WTC11 (cell line): ENCODE measurements around the gene NMB. TPM values are rescaled to one million over a fixed set of nuclear protein-coding genes. Genes with fewer than 3 reads are reported as not detected.

Experiments used
- ATAC-seq: fragments of 200-7000 bp; cut with Tn5 transposase; 2 replicates; pipeline ENCODE4 v1.10.0; 2021; ENCODE audit warnings: mild to moderate bottlenecking, moderate library complexity
- Bru-seq: library from RNA; stranded (reverse); fragments of 400-500 nt; gene quantifications from one replicate; lab custom pipeline; 2021; lab: Mats Ljungman, UMichigan
- CTCF ChIA-PET: fragments of 300-600 bp; sonication (Branson Sonifier 250); formaldehyde crosslinking; loops from one replicate; lab custom pipeline; 2021; ENCODE audit warnings: antibody characterized with exemption; lab: Charles Lee
- POLR2A ChIA-PET: fragments of 350-600 bp; sonication (Branson Sonifier 250); formaldehyde crosslinking; loops from one replicate; lab custom pipeline; 2021; ENCODE audit warnings: antibody characterized with exemption; lab: Charles Lee
- DNase-seq: peaks from one replicate; pipeline ENCODE4 v3.0.0; 2021; ENCODE audit warnings: low spot score
- H3K27ac Mint-ChIP-seq: 2 replicates; pipeline ENCODE4 v1.8.0; 2021; ENCODE audit warnings: mixed read lengths
- H3K27me3 Mint-ChIP-seq: 2 replicates; pipeline ENCODE4 v1.8.0; 2021; ENCODE audit warnings: low read depth, mild to moderate bottlenecking, moderate library complexity, mixed read lengths
- H3K36me3 Mint-ChIP-seq: 2 replicates; pipeline ENCODE4 v1.8.0; 2021; ENCODE audit warnings: mixed read lengths
- H3K4me1 Mint-ChIP-seq: 2 replicates; pipeline ENCODE4 v1.8.0; 2022; ENCODE audit warnings: mixed read lengths
- H3K4me3 Mint-ChIP-seq: 2 replicates; pipeline ENCODE4 v1.8.0; 2021; ENCODE audit warnings: mild to moderate bottlenecking, moderate library complexity, mixed read lengths
- H3K9me3 Mint-ChIP-seq: 2 replicates; pipeline ENCODE4 v1.8.0; 2021; ENCODE audit warnings: mixed read lengths
- ARID4B ChIP-seq: sonication (generic); formaldehyde crosslinking; IDR thresholded peaks from 2 replicates; pipeline ENCODE4 v1.8.0; 2023; ENCODE audit warnings: missing genetic modification reagents, mild to moderate bottlenecking, borderline replicate concordance
- CTCF ChIP-seq: fragments of 200-600 bp; IDR thresholded peaks from 2 replicates; pipeline ENCODE4 v1.8.0; 2022; ENCODE audit warnings: antibody characterized with exemption
- E2F4 ChIP-seq: sonication (generic); formaldehyde crosslinking; IDR thresholded peaks from 2 replicates; pipeline ENCODE4 v1.8.1; 2022; ENCODE audit warnings: low read depth, mild to moderate bottlenecking, moderate library complexity, missing genetic modification reagents, borderline replicate concordance
- ERG ChIP-seq: fragments of 250-450 bp; sonication (Bioruptor Pico); IDR thresholded peaks from 2 replicates; pipeline ENCODE4 v1.8.0; 2021; ENCODE audit warnings: mild to moderate bottlenecking
- FOXK1 ChIP-seq: sonication (generic); formaldehyde crosslinking; IDR thresholded peaks from 2 replicates; pipeline ENCODE4 v1.8.0; 2022; ENCODE audit warnings: mild to moderate bottlenecking, moderate library complexity, missing genetic modification reagents
- HMGA2 ChIP-seq: fragments of 250-450 bp; sonication (Bioruptor Pico); IDR thresholded peaks from 2 replicates; pipeline ENCODE4 v1.4.0; 2021; ENCODE audit warnings: mild to moderate bottlenecking, moderate library complexity
- IRF1 ChIP-seq: sonication (generic); formaldehyde crosslinking; IDR thresholded peaks from 2 replicates; pipeline ENCODE4 v1.8.0; 2023; ENCODE audit warnings: missing genetic modification reagents
- IRF2 ChIP-seq: sonication (generic); formaldehyde crosslinking; IDR thresholded peaks from 2 replicates; pipeline ENCODE4 v1.8.0; 2022; ENCODE audit warnings: low read depth, missing genetic modification reagents, borderline replicate concordance
- PREB ChIP-seq: sonication (generic); formaldehyde crosslinking; IDR thresholded peaks from 2 replicates; pipeline ENCODE4 v1.8.1; 2022; ENCODE audit warnings: mild to moderate bottlenecking, missing genetic modification reagents, moderate library complexity, borderline replicate concordance
- SMAD3 ChIP-seq: sonication (generic); formaldehyde crosslinking; IDR thresholded peaks from 2 replicates; pipeline ENCODE4 v1.8.0; 2022; ENCODE audit warnings: missing genetic modification reagents, mild to moderate bottlenecking, borderline replicate concordance
- SP1 ChIP-seq: sonication (generic); formaldehyde crosslinking; conservative IDR thresholded peaks from 2 replicates; pipeline ENCODE4 v1.8.1; 2022; ENCODE audit warnings: missing genetic modification reagents
- ZBTB21 ChIP-seq: sonication (generic); formaldehyde crosslinking; IDR thresholded peaks from 2 replicates; pipeline ENCODE4 v1.8.1; 2023; ENCODE audit warnings: mild to moderate bottlenecking, missing genetic modification reagents, borderline replicate concordance
- ZNF317 ChIP-seq: sonication (generic); formaldehyde crosslinking; IDR thresholded peaks from 2 replicates; pipeline ENCODE4 v1.8.1; 2023; ENCODE audit warnings: low read depth, mild to moderate bottlenecking, moderate library complexity, missing genetic modification reagents, borderline replicate concordance
- ZNF416 ChIP-seq: fragments of 250-450 bp; sonication (Bioruptor Pico); IDR thresholded peaks from 2 replicates; pipeline ENCODE4 v1.9.0; 2021; ENCODE audit warnings: mild to moderate bottlenecking, inconsistent platforms
- ZNF425 ChIP-seq: fragments of 250-450 bp; sonication (Bioruptor Pico); conservative IDR thresholded peaks from 2 replicates; pipeline ENCODE4 v1.9.0; 2021; ENCODE audit warnings: mild to moderate bottlenecking
- long read RNA-seq, 3 experiments: library from RNA in 1 of 3; library from capped mRNA in 1 of 3; library from polyadenylated mRNA in 1 of 3; unstranded in 2 of 3; stranded (forward) in 1 of 3; transcript quantifications; one replicate each; pipeline ENCODE4 v2.0.0, GENCODE V29; 2021
- total RNA-seq: library from RNA; stranded (reverse); gene quantifications from 3 replicates; pipeline ENCODE4 v1.2.3, GENCODE V29; 2021

The NMB gene
- total RNA-seq (14.9 to 16.2 TPM (median 15.3 TPM) in 3 replicates), Bru-seq, nascent RNA (percentile 49 among the genes with signal in this experiment)
- long read RNA-seq, experiment 1, transcript NMB-201 (3 exons, 1,007 nt) = major isoform, 21 of 27 reads
- long read RNA-seq, experiment 1, partial matches to known transcripts = 2 of 27 reads
- long read RNA-seq, experiment 1, other reads (novel, unspliced or antisense) = 1 of 27 reads
- long read RNA-seq, experiment 2, transcript NMB-201 (3 exons, 1,007 nt) = major isoform, 23 of 28 reads
- long read RNA-seq, experiment 2, partial matches to known transcripts = 1 of 28 reads
- long read RNA-seq, experiment 2, other reads (novel, unspliced or antisense) = 1 of 28 reads
- long read RNA-seq, experiment 3 = 0 reads

GRCh38 chr15:84658080-84658787 is at the start of gene NMB:
TSS of gene NMB (minus strand) at chr15:84658199. CDS start at chr15:84658152, 47 bp downstream.
- H3K4me1 Mint-ChIP-seq = peaks cover 35% of the 10 kb centered on the region
- peaks cover 21% of the 10 kb centered on the region for H3K27me3 Mint-ChIP-seq
- CTCF ChIA-PET = interaction anchor here (0.6 to 7.5 kb wide), 26 partner anchors 10 to 623 kb away, joined by 3 to 63 read pairs (median 5); partner anchors contain the start of genes SEC11A and ZSCAN2
- H3K27ac Mint-ChIP-seq = 0 out of 2 replicates have a peak within 1 kb of the TSS, but pooled peaks have one; percentile 53
- 0 out of 2 replicates have a peak, but pooled peaks cover 2% of the 10 kb centered on the region for H3K36me3 Mint-ChIP-seq
- ATAC-seq = peak; percentile 73
- peak; percentile 83; the same call in 1 of the 2 replicates for TF ChIP-seq ZNF416 (CRISPR knock-in tag)
- no peak for TF ChIP-seq IRF2 (CRISPR knock-in tag)
- TF ChIP-seq SP1 (CRISPR knock-in tag) = 0 out of 2 replicates have a peak, but pooled peaks have one; percentile 6
- TF ChIP-seq CTCF = peak; percentile 44; the same call in 1 of the 2 replicates
- TF ChIP-seq ARID4B = no peak
- TF ChIP-seq, all 79 proteins: peak for 3
- H3K4me3 Mint-ChIP-seq = peak within 1 kb of the TSS; percentile 77
- no peaks in the 10 kb centered on the region for H3K9me3 Mint-ChIP-seq
- POLR2A ChIA-PET = interaction anchor here (0.6 to 1.9 kb wide), 5 partner anchors 11 to 165 kb away, joined by 3 to 10 read pairs (median 4); partner anchors contain the start of gene SEC11A
- peak; percentile 91 for DNase-seq

- H3K27me3 Mint-ChIP-seq = no peaks in the 10 kb centered on the region
- no peaks in the 10 kb centered on the region for H3K9me3 Mint-ChIP-seq
- no peak overlapping the region for H3K4me3 Mint-ChIP-seq
- POLR2A ChIA-PET = interaction anchor here (0.5 kb wide), 1 partner anchor 9 kb away, joined by 3 read pairs; no protein-coding TSS in a partner anchor
- H3K36me3 Mint-ChIP-seq = peaks cover 2% of the 10 kb centered on the region; the same call in 1 of the 2 replicates
- ATAC-seq (no peak), DNase-seq (no peak)
- H3K4me1 Mint-ChIP-seq = 0 out of 2 replicates have a peak, but pooled peaks cover 2% of the 10 kb centered on the region
- H3K27ac Mint-ChIP-seq = no peak overlapping the region
- CTCF ChIA-PET = no interaction called here
- no peak for TF ChIP-seq ZBTB21
- TF ChIP-seq E2F4 (CRISPR knock-in tag) = no peak
- TF ChIP-seq FOXK1 = no peak
- TF ChIP-seq HMGA2 (CRISPR knock-in tag) = no peak
- TF ChIP-seq ZNF425 (CRISPR knock-in tag) = no peak
- no peak for TF ChIP-seq ZNF317 (CRISPR knock-in tag)
- TF ChIP-seq IRF1 = no peak
- no peak for TF ChIP-seq PREB (CRISPR knock-in tag)
- no peak for TF ChIP-seq SMAD3 (CRISPR knock-in tag)
- TF ChIP-seq ERG (CRISPR knock-in tag) = no peak
Observed at GRCh38 chr15:84703808-84704207, 45.8 kb upstream of the NMB start.
